HG02588 (cell line): ENCODE results near the gene LRRC7.
A peak's percentile ranks its signal among the peaks of the same experiment; 100 is the strongest.
"Not testable (repeated sequence)": the region's sequence is repeated elsewhere in the genome, so short reads cannot be mapped to it uniquely, and the experiment has no call there.

Experiments
- ATAC-seq: cut with Tn5 transposase; IDR thresholded peaks from one replicate; pipeline ENCODE4 v1.9.1; 2021; ENCODE audit warnings: mild to moderate bottlenecking, moderate library complexity; ENCODE audit not compliant: unreplicated experiment

Gene LRRC7

GRCh38 chr1:70033266-70033873 lies 465.6 kb downstream of the LRRC7 start:
- ATAC-seq, result peak; percentile 74

- ATAC-seq, result no peak
Observed at GRCh38 chr1:70033936-70034335, 466.2 kb downstream of the LRRC7 start.

- no peak for ATAC-seq
Observed at GRCh38 chr1:70034403-70034802, 466.7 kb downstream of the LRRC7 start.

GRCh38 chr1:70038025-70038424 lies 470.3 kb downstream of the LRRC7 start:
- no peak for ATAC-seq

GRCh38 chr1:70039485-70039884 lies 471.8 kb downstream of the LRRC7 start:
- ATAC-seq, result no peak

- ATAC-seq, result no peak
Observed at GRCh38 chr1:70041317-70042045, 473.8 kb downstream of the LRRC7 start.

GRCh38 chr1:70042090-70042731 lies 474.5 kb downstream of the LRRC7 start:
- ATAC-seq, result no peak

GRCh38 chr1:70043804-70044203 lies 476.1 kb downstream of the LRRC7 start:
- ATAC-seq, result no peak

- ATAC-seq, result no peak
Observed at GRCh38 chr1:70044832-70045231, 477.1 kb downstream of the LRRC7 start.

GRCh38 chr1:70045581-70045980 lies 477.9 kb downstream of the LRRC7 start:
- not testable (repeated sequence) for ATAC-seq

- no peak for ATAC-seq
Observed at GRCh38 chr1:70048336-70049094, 480.8 kb downstream of the LRRC7 start.

- ATAC-seq, result no peak
Observed at GRCh38 chr1:70051926-70052325, 484.2 kb downstream of the LRRC7 start.

- ATAC-seq, result no peak
Observed at GRCh38 chr1:70057500-70057899, 489.8 kb downstream of the LRRC7 start.

GRCh38 chr1:70061231-70061630 lies 493.5 kb downstream of the LRRC7 start:
- ATAC-seq, result no peak

GRCh38 chr1:70063861-70064260 lies 496.1 kb downstream of the LRRC7 start:
- no peak for ATAC-seq

- ATAC-seq, result no peak
Observed at GRCh38 chr1:70066711-70067110, 499.0 kb downstream of the LRRC7 start.

GRCh38 chr1:70071601-70072000 lies 503.9 kb downstream of the LRRC7 start:
- ATAC-seq, result no peak

- no peak for ATAC-seq
Observed at GRCh38 chr1:70072231-70072751, 504.6 kb downstream of the LRRC7 start.

- ATAC-seq, result no peak
Observed at GRCh38 chr1:70075761-70076160, 508.0 kb downstream of the LRRC7 start.

- ATAC-seq, result no peak
Observed at GRCh38 chr1:70077066-70077465, 509.3 kb downstream of the LRRC7 start.

GRCh38 chr1:70079546-70079945 lies 511.8 kb downstream of the LRRC7 start:
- no peak for ATAC-seq
